ENCODE measurements around the gene LSM7.

The LSM7 gene
- long read RNA-seq, transcript LSM7-201 (4 exons, 529 nt), result major isoform, 24 of 38 reads
- long read RNA-seq, transcript LSM7-203 (4 exons, 512 nt), result minor isoform, 7 of 38 reads
- long read RNA-seq, partial matches to known transcripts, result 3 of 38 reads
- long read RNA-seq, other reads (novel, unspliced or antisense), result 1 of 38 reads

DNA sequence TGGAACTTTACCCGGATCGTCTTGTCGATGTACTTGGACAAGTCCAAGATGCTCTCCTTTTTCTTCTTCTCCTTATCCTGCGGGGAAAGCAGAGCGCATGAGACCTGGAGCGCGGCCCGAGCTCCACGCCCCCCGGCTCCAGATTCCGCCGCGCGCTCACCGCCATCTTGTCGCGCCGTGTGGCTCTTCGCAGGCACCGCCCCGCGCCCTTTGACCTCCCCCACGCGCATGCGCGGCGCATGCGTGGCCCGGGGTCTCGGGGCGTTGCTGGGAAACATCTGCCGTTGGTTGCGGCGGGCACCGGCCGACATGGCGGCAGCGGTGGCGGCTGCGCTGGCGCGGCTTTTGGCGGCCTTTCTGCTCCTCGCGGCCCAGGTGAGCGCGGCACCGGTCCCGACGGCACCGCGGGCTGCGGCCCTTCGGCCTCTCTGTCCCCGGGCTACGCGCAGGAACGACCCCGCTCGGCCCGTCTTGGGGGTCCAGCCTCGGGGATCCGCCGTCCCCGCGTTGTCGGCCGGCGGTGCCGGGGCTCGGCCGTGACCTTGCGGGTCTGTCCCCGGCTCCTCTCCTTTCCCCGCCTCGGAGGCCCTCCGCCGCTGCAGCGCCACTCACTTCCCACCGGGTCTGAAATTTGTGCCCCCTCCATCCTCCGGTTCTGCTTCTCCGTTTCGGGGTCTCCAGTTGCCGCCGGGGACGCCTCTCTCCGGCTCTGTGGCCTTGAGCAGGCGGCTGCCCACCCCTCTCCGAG, at the start of gene LSM7, which contains the start of gene SPPL2B:
TSS of gene LSM7 (minus strand) at position 186 of the 748 bp plus-strand sequence. CDS start at position 166, 20 bp downstream.
TSS of gene SPPL2B (plus strand) at position 284 of the 748 bp plus-strand sequence. CDS start at position 310, 26 bp downstream.
- H3K27me3 ChIP-seq (ENCODE audit: insufficient read depth, poor library complexity, severe bottlenecking), result no peaks in the 10 kb centered on the region
- H3K4me3 ChIP-seq (replicated peaks; ENCODE audit: insufficient read depth, low read length), result peak within 1 kb of the TSS; percentile 88
- peak within 1 kb of the TSS; percentile 75 for H3K27ac ChIP-seq (replicated peaks)
- peak; percentile 88 for TF ChIP-seq POLR2AphosphoS5 (IDR thresholded peaks at IDR 0.05; ENCODE audit: low read depth)
- TF ChIP-seq, protein P1, sequence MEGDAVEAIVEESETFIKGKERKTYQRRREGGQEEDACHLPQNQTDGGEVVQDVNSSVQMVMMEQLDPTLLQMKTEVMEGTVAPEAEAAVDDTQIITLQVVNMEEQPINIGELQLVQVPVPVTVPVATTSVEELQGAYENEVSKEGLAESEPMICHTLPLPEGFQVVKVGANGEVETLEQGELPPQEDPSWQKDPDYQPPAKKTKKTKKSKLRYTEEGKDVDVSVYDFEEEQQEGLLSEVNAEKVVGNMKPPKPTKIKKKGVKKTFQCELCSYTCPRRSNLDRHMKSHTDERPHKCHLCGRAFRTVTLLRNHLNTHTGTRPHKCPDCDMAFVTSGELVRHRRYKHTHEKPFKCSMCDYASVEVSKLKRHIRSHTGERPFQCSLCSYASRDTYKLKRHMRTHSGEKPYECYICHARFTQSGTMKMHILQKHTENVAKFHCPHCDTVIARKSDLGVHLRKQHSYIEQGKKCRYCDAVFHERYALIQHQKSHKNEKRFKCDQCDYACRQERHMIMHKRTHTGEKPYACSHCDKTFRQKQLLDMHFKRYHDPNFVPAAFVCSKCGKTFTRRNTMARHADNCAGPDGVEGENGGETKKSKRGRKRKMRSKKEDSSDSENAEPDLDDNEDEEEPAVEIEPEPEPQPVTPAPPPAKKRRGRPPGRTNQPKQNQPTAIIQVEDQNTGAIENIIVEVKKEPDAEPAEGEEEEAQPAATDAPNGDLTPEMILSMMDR (IDR thresholded peaks at IDR 0.05; ENCODE audit: insufficient read depth, low read length), result no peak
- DNase-seq (ENCODE audit: low read depth in 1 of 2, low spot score in 1 of 2), result peak; percentile 89

DNA sequence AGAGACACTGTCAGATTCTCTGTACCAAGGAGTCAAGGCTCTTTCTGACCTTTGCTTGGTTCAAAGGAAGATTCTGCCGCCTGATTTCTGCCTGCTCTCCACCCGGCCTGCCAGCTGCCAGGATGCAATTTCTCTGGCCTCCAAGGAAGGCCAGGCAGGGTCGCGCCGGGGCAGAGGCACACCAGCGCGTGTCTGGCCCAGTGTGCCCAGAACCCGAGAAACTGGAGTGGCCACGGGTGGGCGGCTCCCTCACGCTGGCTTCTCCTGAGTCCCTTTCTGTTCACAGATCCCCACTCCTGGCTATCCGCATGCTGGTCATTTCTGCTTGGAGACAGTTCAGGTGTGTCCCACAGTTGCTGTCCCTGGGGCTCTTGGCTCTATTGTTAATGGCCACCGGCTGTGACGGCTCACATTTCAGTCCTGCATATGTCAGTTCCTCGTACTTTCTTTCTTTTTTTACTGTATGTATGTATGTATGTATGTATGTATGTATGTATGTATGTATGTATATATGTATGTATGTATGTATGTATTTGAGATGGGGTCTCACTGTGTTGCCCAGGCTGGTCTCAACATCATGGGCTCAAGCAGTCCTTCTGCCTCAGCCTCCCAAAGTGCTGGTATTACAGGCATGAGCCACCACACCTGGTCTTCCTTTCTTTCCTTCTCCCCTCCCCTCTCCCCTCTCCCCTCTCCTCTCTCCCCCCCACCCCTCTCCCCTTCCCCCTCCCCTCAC, 48.6 kb upstream of the LSM7 start:
- no peak overlapping the region for H3K27ac ChIP-seq (replicated peaks)
- no peak for TF ChIP-seq SPI1 (IDR thresholded peaks at IDR 0.05; ENCODE audit: borderline replicate concordance, low read depth)
- TF ChIP-seq GABPA (IDR thresholded peaks at IDR 0.05; ENCODE audit: low read depth), result no peak
- TF ChIP-seq, protein P2, sequence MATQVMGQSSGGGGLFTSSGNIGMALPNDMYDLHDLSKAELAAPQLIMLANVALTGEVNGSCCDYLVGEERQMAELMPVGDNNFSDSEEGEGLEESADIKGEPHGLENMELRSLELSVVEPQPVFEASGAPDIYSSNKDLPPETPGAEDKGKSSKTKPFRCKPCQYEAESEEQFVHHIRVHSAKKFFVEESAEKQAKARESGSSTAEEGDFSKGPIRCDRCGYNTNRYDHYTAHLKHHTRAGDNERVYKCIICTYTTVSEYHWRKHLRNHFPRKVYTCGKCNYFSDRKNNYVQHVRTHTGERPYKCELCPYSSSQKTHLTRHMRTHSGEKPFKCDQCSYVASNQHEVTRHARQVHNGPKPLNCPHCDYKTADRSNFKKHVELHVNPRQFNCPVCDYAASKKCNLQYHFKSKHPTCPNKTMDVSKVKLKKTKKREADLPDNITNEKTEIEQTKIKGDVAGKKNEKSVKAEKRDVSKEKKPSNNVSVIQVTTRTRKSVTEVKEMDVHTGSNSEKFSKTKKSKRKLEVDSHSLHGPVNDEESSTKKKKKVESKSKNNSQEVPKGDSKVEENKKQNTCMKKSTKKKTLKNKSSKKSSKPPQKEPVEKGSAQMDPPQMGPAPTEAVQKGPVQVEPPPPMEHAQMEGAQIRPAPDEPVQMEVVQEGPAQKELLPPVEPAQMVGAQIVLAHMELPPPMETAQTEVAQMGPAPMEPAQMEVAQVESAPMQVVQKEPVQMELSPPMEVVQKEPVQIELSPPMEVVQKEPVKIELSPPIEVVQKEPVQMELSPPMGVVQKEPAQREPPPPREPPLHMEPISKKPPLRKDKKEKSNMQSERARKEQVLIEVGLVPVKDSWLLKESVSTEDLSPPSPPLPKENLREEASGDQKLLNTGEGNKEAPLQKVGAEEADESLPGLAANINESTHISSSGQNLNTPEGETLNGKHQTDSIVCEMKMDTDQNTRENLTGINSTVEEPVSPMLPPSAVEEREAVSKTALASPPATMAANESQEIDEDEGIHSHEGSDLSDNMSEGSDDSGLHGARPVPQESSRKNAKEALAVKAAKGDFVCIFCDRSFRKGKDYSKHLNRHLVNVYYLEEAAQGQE (IDR thresholded peaks at IDR 0.05; ENCODE audit: insufficient replicate concordance, low read depth), result no peak
- no peak for TF ChIP-seq POLR2AphosphoS5 (IDR thresholded peaks at IDR 0.05; ENCODE audit: low read depth)
- TF ChIP-seq, protein P1 (IDR thresholded peaks at IDR 0.05; ENCODE audit: insufficient read depth, low read length), result no peak
- DNase-seq (ENCODE audit: low read depth in 1 of 2, low spot score in 1 of 2), result no peak
- no peaks in the 10 kb centered on the region for H3K27me3 ChIP-seq (ENCODE audit: insufficient read depth, poor library complexity, severe bottlenecking)
- no peak overlapping the region for H3K4me3 ChIP-seq (replicated peaks; ENCODE audit: insufficient read depth, low read length)

DNA sequence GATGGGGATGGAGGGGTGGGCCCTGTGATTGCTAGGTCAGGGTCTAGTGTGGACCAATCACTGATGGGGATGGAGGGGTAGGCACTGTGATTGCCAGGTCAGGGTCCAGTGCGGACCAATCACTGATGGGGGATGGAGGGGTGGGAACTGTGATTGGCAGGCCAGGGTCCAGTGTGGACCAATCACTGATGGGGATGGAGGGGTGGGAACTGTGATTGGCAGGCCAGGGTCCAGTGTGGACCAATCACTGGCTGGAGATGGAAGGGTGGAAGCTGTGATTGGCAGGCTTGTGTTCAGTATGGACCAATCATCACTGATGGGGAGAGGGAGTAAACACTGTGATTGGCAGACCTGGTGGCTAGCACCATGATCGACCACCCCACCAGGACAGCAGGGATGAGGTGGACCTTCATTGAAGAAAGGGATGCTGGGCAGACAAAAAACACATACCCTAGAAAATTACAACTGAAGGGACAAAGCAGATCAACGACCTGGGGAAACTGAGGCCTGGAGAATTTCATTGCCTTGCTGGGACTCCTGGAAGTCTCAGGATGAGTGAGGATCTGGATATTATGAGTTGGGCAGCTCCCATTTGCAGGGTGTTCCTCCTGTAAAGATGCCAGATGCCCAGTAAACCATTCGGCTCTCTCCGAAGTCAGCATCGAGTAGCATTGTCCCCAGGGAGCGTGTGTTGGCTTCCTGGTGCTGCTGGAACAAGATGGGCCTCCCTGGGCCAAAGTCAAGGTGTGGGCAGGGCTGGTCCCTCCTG, 47.2 kb upstream of the LSM7 start:
- DNase-seq (ENCODE audit: low read depth in 1 of 2, low spot score in 1 of 2), result no peak
- H3K27ac ChIP-seq (replicated peaks), result no peak overlapping the region
- no peaks in the 10 kb centered on the region for H3K27me3 ChIP-seq (ENCODE audit: insufficient read depth, poor library complexity, severe bottlenecking)
- TF ChIP-seq, protein P1 (IDR thresholded peaks at IDR 0.05; ENCODE audit: insufficient read depth, low read length), result no peak
- TF ChIP-seq SPI1 (IDR thresholded peaks at IDR 0.05; ENCODE audit: borderline replicate concordance, low read depth), result no peak
- no peak for TF ChIP-seq GABPA (IDR thresholded peaks at IDR 0.05; ENCODE audit: low read depth)
- no peak for TF ChIP-seq POLR2AphosphoS5 (IDR thresholded peaks at IDR 0.05; ENCODE audit: low read depth)
- no peak overlapping the region for H3K4me3 ChIP-seq (replicated peaks; ENCODE audit: insufficient read depth, low read length)

DNA sequence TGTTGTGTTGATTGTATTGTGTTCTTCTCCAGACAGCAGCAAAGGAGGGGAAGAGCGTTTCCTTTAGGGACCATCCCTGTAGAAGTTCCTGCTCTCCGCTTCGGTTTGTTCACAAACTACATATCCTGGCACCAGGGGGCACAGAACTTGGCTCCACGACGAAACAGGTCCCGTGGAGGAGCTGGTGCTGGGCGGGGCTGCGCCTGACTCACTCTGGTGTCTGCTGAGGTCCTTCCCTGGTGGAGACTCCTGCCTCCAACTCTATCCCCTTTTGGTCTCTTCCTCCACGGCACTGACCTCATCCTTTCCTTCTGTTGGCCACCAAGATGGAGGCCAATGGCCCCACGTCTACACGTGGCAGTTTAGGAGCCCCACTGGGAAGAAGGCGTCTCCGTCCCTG, 46.4 kb upstream of the LSM7 start:
- Histone ChIP-seq H3K27me3 (ENCODE audit: insufficient read depth, poor library complexity, severe bottlenecking) (no peaks in the 10 kb centered on the region), H3K27ac (replicated peaks) (no peak overlapping the region), H3K4me3 (replicated peaks; ENCODE audit: insufficient read depth, low read length) (no peak overlapping the region)
- DNase-seq (ENCODE audit: low read depth in 1 of 2, low spot score in 1 of 2), result no peak
- TF ChIP-seq, protein P1 (IDR thresholded peaks at IDR 0.05; ENCODE audit: insufficient read depth, low read length), result no peak
- TF ChIP-seq GABPA (IDR thresholded peaks at IDR 0.05; ENCODE audit: low read depth), result no peak
- TF ChIP-seq, protein P2 (IDR thresholded peaks at IDR 0.05; ENCODE audit: insufficient replicate concordance, low read depth), result no peak
- no peak for TF ChIP-seq SPI1 (IDR thresholded peaks at IDR 0.05; ENCODE audit: borderline replicate concordance, low read depth)
- no peak for TF ChIP-seq POLR2AphosphoS5 (IDR thresholded peaks at IDR 0.05; ENCODE audit: low read depth)

Measured in HL-60 (cell line).